Nephron progenitor cell (in vitro differentiated cells): ENCODE results near the gene TRIM56.
"Not testable (repeated sequence)": the region's sequence is repeated elsewhere in the genome, so short reads cannot be mapped to it uniquely, and the experiment has no call there.

Experiments used
- DNase-seq: peaks from one replicate; pipeline ENCODE4 v3.0.0; 2021
- H3K27ac Mint-ChIP-seq: 2 replicates; pipeline ENCODE4 v1.8.0; 2021; ENCODE audit warnings: mild to moderate bottlenecking, moderate library complexity, mixed read lengths
- H3K27me3 Mint-ChIP-seq: 2 replicates; pipeline ENCODE4 v1.8.0; 2021; ENCODE audit warnings: mild to moderate bottlenecking, low read depth, mixed read lengths; ENCODE audit not compliant: poor library complexity
- H3K36me3 Mint-ChIP-seq: 2 replicates; pipeline ENCODE4 v1.8.0; 2021; ENCODE audit warnings: low read depth, mixed read lengths
- H3K4me1 Mint-ChIP-seq: 2 replicates; pipeline ENCODE4 v1.8.0; 2021; ENCODE audit warnings: mixed read lengths
- H3K4me3 Mint-ChIP-seq: 2 replicates; pipeline ENCODE4 v1.8.0; 2021; ENCODE audit warnings: mild to moderate bottlenecking, moderate library complexity, mixed read lengths
- H3K9me3 Mint-ChIP-seq: 2 replicates; pipeline ENCODE4 v1.8.0; 2021; ENCODE audit warnings: mild to moderate bottlenecking, moderate library complexity, mixed read lengths
- CTCF ChIP-seq: fragments of 200-600 bp; sonication (generic); IDR thresholded peaks from 2 replicates; pipeline ENCODE4 v1.5.0; 2021; ENCODE audit warnings: antibody characterized with exemption

Gene TRIM56

DNA sequence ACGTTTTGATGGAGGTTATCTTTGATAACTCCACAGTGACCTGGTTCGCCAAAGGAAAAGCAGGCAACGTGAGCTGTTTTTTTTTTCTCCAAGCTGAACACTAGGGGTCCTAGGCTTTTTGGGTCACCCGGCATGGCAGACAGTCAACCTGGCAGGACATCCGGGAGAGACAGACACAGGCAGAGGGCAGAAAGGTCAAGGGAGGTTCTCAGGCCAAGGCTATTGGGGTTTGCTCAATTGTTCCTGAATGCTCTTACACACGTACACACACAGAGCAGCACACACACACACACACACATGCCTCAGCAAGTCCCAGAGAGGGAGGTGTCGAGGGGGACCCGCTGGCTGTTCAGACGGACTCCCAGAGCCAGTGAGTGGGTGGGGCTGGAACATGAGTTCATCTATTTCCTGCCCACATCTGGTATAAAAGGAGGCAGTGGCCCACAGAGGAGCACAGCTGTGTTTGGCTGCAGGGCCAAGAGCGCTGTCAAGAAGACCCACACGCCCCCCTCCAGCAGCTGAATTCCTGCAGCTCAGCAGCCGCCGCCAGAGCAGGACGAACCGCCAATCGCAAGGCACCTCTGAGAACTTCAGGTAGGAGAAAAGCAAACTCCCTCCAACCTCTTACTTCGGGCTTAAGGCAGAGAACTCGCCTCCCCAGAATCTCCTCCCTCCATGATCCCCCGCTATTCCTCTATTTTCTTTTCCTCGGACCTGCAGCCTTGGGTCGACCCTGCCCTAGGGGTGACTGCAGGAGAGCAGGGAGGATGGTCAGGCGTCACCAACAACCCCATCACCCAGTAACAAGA lies 41.6 kb downstream of the TRIM56 start, which contains the start of gene SERPINE1:
SERPINE1 (plus strand) TSS at position 454 of the 809 bp plus-strand sequence. CDS start 1,290 bp downstream, outside the sequence.
- Mint-ChIP-seq H3K4me1 (peaks cover 47% of the 10 kb centered on the region), H3K27me3 (peaks cover 31% of the 10 kb centered on the region), H3K27ac (peak within 1 kb of the TSS; percentile 75), H3K36me3 (no peaks in the 10 kb centered on the region), H3K9me3 (peaks cover 4% of the 10 kb centered on the region), H3K4me3 (peak within 1 kb of the TSS; percentile 76)
- DNase-seq = peak; percentile 60
- TF ChIP-seq CTCF = peak; percentile 17

DNA sequence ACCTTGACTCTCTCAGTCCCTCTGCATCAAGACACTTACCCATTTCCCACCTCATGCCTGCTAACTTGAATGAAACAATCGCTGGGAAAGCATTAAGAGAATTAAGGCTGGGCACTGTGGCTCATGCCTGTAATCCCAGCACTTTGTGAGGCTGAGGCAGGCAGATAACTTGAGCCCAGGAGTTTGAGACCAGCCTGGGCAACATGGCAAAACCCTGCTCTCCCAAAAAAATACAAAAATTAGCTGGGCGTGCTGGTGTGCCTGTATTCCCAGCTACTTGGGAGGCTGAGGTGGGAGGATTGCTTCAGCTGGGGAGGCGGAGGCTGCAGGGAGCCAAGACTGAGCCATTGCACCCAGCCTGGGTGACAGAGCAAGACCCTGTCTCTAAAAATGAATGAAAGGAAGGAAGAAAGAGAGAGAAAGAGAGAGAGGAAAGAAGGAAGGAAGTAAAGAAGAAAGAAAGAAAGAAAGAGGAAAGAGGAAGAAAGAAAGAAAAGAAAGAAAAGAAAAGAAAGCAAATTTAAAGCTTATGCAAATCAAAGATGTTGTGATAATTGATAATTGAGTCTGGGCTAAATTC lies 42.3 kb downstream of the TRIM56 start:
- Mint-ChIP-seq H3K4me1 (peaks cover 40% of the 10 kb centered on the region), H3K4me3 (peak overlapping the region; percentile 76)

DNA sequence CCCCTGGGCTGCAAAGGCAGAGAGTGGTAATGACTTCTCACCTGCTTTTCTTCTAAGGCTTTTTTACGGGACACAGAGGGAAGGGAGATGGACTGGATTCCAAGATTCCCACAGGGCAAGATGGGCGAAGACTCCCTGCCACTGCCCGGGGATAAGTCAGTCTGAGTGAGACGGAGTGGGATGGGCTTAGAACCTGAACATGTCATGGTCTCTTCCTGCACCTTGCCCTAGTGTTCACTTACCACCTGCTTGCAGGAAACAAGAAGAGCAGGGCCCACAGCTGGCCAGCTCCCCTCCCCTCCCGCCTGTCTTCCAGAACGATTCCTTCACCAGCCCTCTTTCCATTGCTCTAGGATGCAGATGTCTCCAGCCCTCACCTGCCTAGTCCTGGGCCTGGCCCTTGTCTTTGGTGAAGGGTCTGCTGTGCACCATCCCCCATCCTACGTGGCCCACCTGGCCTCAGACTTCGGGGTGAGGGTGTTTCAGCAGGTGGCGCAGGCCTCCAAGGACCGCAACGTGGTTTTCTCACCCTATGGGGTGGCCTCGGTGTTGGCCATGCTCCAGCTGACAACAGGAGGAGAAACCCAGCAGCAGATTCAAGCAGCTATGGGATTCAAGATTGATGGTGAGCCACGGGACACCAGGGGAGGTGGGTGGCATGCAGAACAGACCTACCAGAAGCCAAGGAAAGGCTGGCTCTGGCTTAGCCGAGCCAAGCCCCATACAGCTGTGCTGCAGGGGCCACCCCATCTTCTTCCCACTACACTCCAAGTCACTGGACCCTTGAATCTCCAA lies 43.0 kb downstream of the TRIM56 start:
- H3K27ac Mint-ChIP-seq = no peak overlapping the region
- peaks cover 36% of the 10 kb centered on the region for H3K4me1 Mint-ChIP-seq
- no peak overlapping the region for H3K4me3 Mint-ChIP-seq
- peaks cover 24% of the 10 kb centered on the region for H3K27me3 Mint-ChIP-seq
- no peak for TF ChIP-seq CTCF
- no peak for DNase-seq
- peaks cover 4% of the 10 kb centered on the region for H3K9me3 Mint-ChIP-seq
- no peaks in the 10 kb centered on the region for H3K36me3 Mint-ChIP-seq

More for the DNA sequence above, 42.3 kb downstream of the TRIM56 start:
- no peak for DNase-seq
- Mint-ChIP-seq H3K27ac (no peak overlapping the region), H3K36me3 (no peaks in the 10 kb centered on the region), H3K27me3 (peaks cover 25% of the 10 kb centered on the region), H3K9me3 (peaks cover 4% of the 10 kb centered on the region)
- no peak for TF ChIP-seq CTCF

GRCh38 chr7:101129603-101130117 lies 44.4 kb downstream of the TRIM56 start:
- no peak for DNase-seq
- Mint-ChIP-seq H3K27ac (peak overlapping the region; percentile 82), H3K4me1 (peaks cover 45% of the 10 kb centered on the region), H3K4me3 (no peak overlapping the region), H3K36me3 (no peaks in the 10 kb centered on the region), H3K27me3 (peaks cover 20% of the 10 kb centered on the region), H3K9me3 (peaks cover 4% of the 10 kb centered on the region)
- TF ChIP-seq CTCF = no peak

GRCh38 chr7:101132626-101133600 lies 47.6 kb downstream of the TRIM56 start:
- peak overlapping the region; percentile 77 for H3K27ac Mint-ChIP-seq
- H3K27me3 Mint-ChIP-seq = peaks cover 14% of the 10 kb centered on the region
- peaks cover 31% of the 10 kb centered on the region for H3K4me1 Mint-ChIP-seq
- not testable (repeated sequence) for H3K9me3 Mint-ChIP-seq, H3K36me3 Mint-ChIP-seq, DNase-seq
- H3K4me3 Mint-ChIP-seq = peak overlapping the region; percentile 47
